IMR-90 (cell line): ENCODE data around the gene MEPE. TPM values are rescaled to one million over a fixed set of nuclear protein-coding genes. Genes with fewer than 3 reads are reported as not detected.

Experiments
- ATAC-seq: fragments of 200-7000 bp; cut with Tn5 transposase; 2 replicates; pipeline ENCODE4 v1.9.1; 2020; ENCODE audit warnings: low read depth, mild to moderate bottlenecking, moderate library complexity
- BruUV-seq: library from RNA; stranded (reverse); fragments of 400-500 nt; replicated peaks from 2 replicates; lab custom pipeline; 2021; lab: Mats Ljungman, UMichigan
- CTCF ChIA-PET: fragments of 300-600 bp; formaldehyde crosslinking; extraction: SDS; loops from one replicate; lab custom pipeline; 2021; ENCODE audit warnings: antibody characterized with exemption; lab: Yijun Ruan, JAX
- POLR2A ChIA-PET: fragments of 300-600 bp; sonication (Branson Sonifier 250); formaldehyde crosslinking; loops from one replicate; lab custom pipeline; 2022; ENCODE audit warnings: antibody characterized with exemption; ENCODE audit not compliant: unreplicated experiment; lab: Charles Lee
- DNase-seq: peaks from one replicate; pipeline ENCODE4 v3.0.0; 2013
- H2AFZ ChIP-seq: replicated peaks from 2 replicates; pipeline ENCODE3; 2013; ENCODE audit warnings: low read length, mild to moderate bottlenecking; ENCODE audit not compliant: poor library complexity
- H2AK5ac ChIP-seq: 2 replicates; pipeline ENCODE4 v1.6.1; 2013; ENCODE audit warnings: low read depth, low read length, inconsistent platforms
- H2AK9ac ChIP-seq: replicated peaks from 2 replicates; pipeline ENCODE3; 2013; ENCODE audit warnings: mild to moderate bottlenecking, low read depth, low read length, moderate library complexity; ENCODE audit not compliant: poor library complexity
- H2BK120ac ChIP-seq: 2 replicates; pipeline ENCODE4 v1.6.1; 2013; ENCODE audit warnings: low read depth, low read length, inconsistent platforms
- H2BK15ac ChIP-seq: 3 replicates; pipeline ENCODE4 v1.6.1; 2013; ENCODE audit warnings: low read depth, low read length, inconsistent platforms
- H2BK20ac ChIP-seq: 2 replicates; pipeline ENCODE4 v1.6.1; 2013; ENCODE audit warnings: low read depth, mild to moderate bottlenecking, inconsistent platforms, low read length, moderate library complexity
- H2BK5ac ChIP-seq: 2 replicates; pipeline ENCODE4 v1.6.1; 2013; ENCODE audit warnings: mild to moderate bottlenecking, low read depth, low read length, inconsistent platforms; ENCODE audit not compliant: poor library complexity, severe bottlenecking
- H3K14ac ChIP-seq: replicated peaks from 2 replicates; pipeline ENCODE4 v1.6.1; 2013; ENCODE audit warnings: low read depth, low read length, inconsistent platforms
- H3K18ac ChIP-seq: 2 replicates; pipeline ENCODE4 v1.6.1; 2013; ENCODE audit warnings: low read depth, low read length, control low read depth
- H3K23ac ChIP-seq: 2 replicates; pipeline ENCODE4 v1.6.1; 2013; ENCODE audit warnings: low read depth, low read length, inconsistent platforms
- H3K27ac ChIP-seq: 2 replicates; pipeline ENCODE4 v1.5.1; 2013; ENCODE audit warnings: mild to moderate bottlenecking, control low read depth, low read length; ENCODE audit not compliant: insufficient read depth
- H3K27me3 ChIP-seq: 2 replicates; pipeline ENCODE4 v1.6.1; 2013; ENCODE audit warnings: low read length; ENCODE audit not compliant: control insufficient read depth, insufficient read depth
- H3K36me3 ChIP-seq: 2 replicates; pipeline ENCODE4 v1.6.1; 2013; ENCODE audit warnings: low read length, mixed read lengths; ENCODE audit not compliant: control insufficient read depth, insufficient read depth
- H3K4ac ChIP-seq: 2 replicates; pipeline ENCODE4 v1.6.1; 2013; ENCODE audit warnings: low read depth, low read length, inconsistent platforms
- H3K4me1 ChIP-seq: 2 replicates; pipeline ENCODE4 v1.6.1; 2013; ENCODE audit warnings: low read length, mixed read lengths; ENCODE audit not compliant: control insufficient read depth, insufficient read depth
- H3K4me2 ChIP-seq: 2 replicates; pipeline ENCODE4 v1.6.1; 2013; ENCODE audit warnings: low read depth, mild to moderate bottlenecking, control low read depth, low read length, moderate library complexity
- H3K4me3 ChIP-seq: 2 replicates; pipeline ENCODE4 v1.5.1; 2013; ENCODE audit warnings: low read depth, mild to moderate bottlenecking, control low read depth, low read length, moderate library complexity; ENCODE audit not compliant: insufficient read depth
- H3K56ac ChIP-seq: 2 replicates; pipeline ENCODE4 v1.6.1; 2013; ENCODE audit warnings: low read length, inconsistent platforms; ENCODE audit not compliant: insufficient read depth; ENCODE audit errors: extremely low read depth
- H3K79me1 ChIP-seq, 2 experiments: 2 replicates each; pipeline ENCODE4 v1.6.1; 2013; ENCODE audit warnings: low read length in 2 of 2, inconsistent platforms in 1 of 2, low read depth in 1 of 2
- H3K9ac ChIP-seq: 2 replicates; pipeline ENCODE4 v1.6.1; 2013; ENCODE audit warnings: low read depth, low read length, control low read depth
- H3K9me1 ChIP-seq: 2 replicates; pipeline ENCODE4 v1.6.1; 2013; ENCODE audit warnings: low read length, inconsistent platforms; ENCODE audit not compliant: insufficient read depth
- H3K9me3 ChIP-seq: 2 replicates; pipeline ENCODE4 v1.6.1; 2013; ENCODE audit warnings: low read length; ENCODE audit not compliant: control insufficient read depth, insufficient read depth
- H4K20me1 ChIP-seq: 2 replicates; pipeline ENCODE4 v1.6.1; 2013; ENCODE audit warnings: low read length, inconsistent platforms; ENCODE audit not compliant: insufficient read depth
- H4K5ac ChIP-seq: 2 replicates; pipeline ENCODE4 v1.6.1; 2013; ENCODE audit warnings: mild to moderate bottlenecking, low read depth, low read length, control low read depth
- H4K8ac ChIP-seq, 2 experiments: 2 replicates each; pipeline ENCODE4 v1.6.1; 2013; ENCODE audit warnings: low read depth in 2 of 2, low read length in 2 of 2, control low read depth in 1 of 2, inconsistent platforms in 1 of 2
- H4K91ac ChIP-seq: 2 replicates; pipeline ENCODE4 v1.6.1; 2013; ENCODE audit warnings: low read depth, low read length, inconsistent platforms; ENCODE audit not compliant: insufficient read depth
- MXI1 ChIP-seq: IDR thresholded peaks from 2 replicates; pipeline ENCODE4 v1.6.1; 2012; ENCODE audit warnings: low read depth, mild to moderate bottlenecking, low read length, moderate library complexity, borderline replicate concordance
- POLR2A ChIP-seq: IDR thresholded peaks from 2 replicates; pipeline ENCODE4 v1.6.1; 2012; ENCODE audit warnings: mild to moderate bottlenecking, low read depth, low read length
- RAD21 ChIP-seq: IDR thresholded peaks from 2 replicates; pipeline ENCODE4 v1.6.1; 2012; ENCODE audit warnings: low read length, improper control_type of control experiment
- SMC3 ChIP-seq: fragments of 150-350 bp; IDR thresholded peaks from 2 replicates; pipeline ENCODE4 v1.6.1; 2016; ENCODE audit warnings: low read depth, mild to moderate bottlenecking, antibody characterized with exemption, low read length, moderate library complexity
- WGBS, 2 experiments: methylation state at CpG; one replicate each; pipeline versions ENCODE4 v1.1.5 to v1.1.7; 2013; ENCODE audit warnings: missing lambda C conversion rate in 2 of 2; ENCODE audit not compliant: insufficient read length in 1 of 2; ENCODE audit errors: extremely low coverage in 2 of 2; 5-methylcytosine and 5-hydroxymethylcytosine counted together
- dilution Hi-C: fragments of 300-500 bp; cut with HindIII; formaldehyde crosslinking; loops from one replicate; pipeline ENCODE4 v1.14.3; 2018; ENCODE audit warnings: low sequenced_read_pairs; ENCODE audit not compliant: unreplicated experiment
- in situ Hi-C: fragments of 300-500 bp; cut with MboI; formaldehyde crosslinking; loops from 3 replicates; pipeline ENCODE4 v1.14.3; 2019; ENCODE audit warnings: low sequenced_read_pairs, inconsistent platforms, mixed read lengths
- intact Hi-C: fragments of 100-400 bp; cut with micrococcal nuclease; formaldehyde crosslinking; loops from 2 replicates; pipeline ENCODE4 v1.10.0; 2022
- polyA plus RNA-seq, 3 experiments: library from polyadenylated mRNA; depleted of rRNA; stranded (reverse); fragments of >200 nt; gene quantifications; 2 replicates each; pipeline ENCODE4 v1.2.3, GENCODE V29; 2012; ENCODE audit warnings: low replicate concordance in 1 of 3
- total RNA-seq: library from RNA; depleted of rRNA; stranded (reverse); fragments of >200 nt; gene quantifications from 2 replicates; pipeline ENCODE4 v1.2.3, GENCODE V29; 2012

The MEPE gene
- total and polyA plus RNA-seq, 2 of the 4 experiments (the other 2 are of a cell fraction): not detected

DNA sequence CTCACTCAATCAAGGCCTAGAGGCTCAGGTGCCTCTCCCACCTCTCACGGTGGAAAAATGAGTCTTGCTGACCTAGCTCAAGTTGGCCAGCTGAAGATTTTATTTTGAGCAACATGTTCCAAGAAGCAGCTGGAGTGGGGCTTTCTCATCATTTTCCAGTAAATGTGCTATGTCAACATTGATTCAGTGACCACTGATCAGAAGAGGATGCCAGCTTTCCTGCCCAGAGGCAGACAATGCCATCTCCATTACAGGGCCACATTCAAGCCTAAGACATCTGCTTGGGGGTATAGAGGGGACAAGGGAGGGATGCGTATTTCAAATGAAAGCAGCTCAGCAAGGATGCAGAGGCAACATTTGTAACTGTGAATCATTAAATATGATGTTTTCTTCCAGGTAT lies 3.0 kb downstream of the MEPE start:
- no TSS peak for BruUV-seq
- no peaks in the 10 kb centered on the region for H4K20me1 ChIP-seq
- H3K18ac ChIP-seq: no peak overlapping the region
- H3K9me3 ChIP-seq: no peaks in the 10 kb centered on the region
- H3K4ac ChIP-seq: no peak overlapping the region
- no peak overlapping the region for H2BK5ac ChIP-seq
- POLR2A ChIA-PET: no interaction called here
- in situ Hi-C loops (loop anchor here (5.0 kb wide), 1 partner anchor 153 kb away; no protein-coding TSS in a partner anchor), dilution Hi-C loops (no loop called here), intact Hi-C loops (loop anchor here (5.0 kb wide), 1 partner anchor 293 kb away; no protein-coding TSS in a partner anchor)
- H3K9me1 ChIP-seq: no peaks in the 10 kb centered on the region
- no peaks in the 10 kb centered on the region for H3K36me3 ChIP-seq
- no CpG with 5 or more reads among the region's 2 CpGs for WGBS, 2 experiments
- no peak overlapping the region for H4K91ac ChIP-seq
- no peak overlapping the region for H2AK5ac ChIP-seq
- H3K79me1 ChIP-seq: no peaks in the 10 kb centered on the region
- no peak overlapping the region for H2BK20ac ChIP-seq
- H3K23ac ChIP-seq: no peak overlapping the region
- H2BK15ac ChIP-seq: no peak overlapping the region
- TF ChIP-seq RAD21 (no peak), MXI1 (no peak), POLR2A (no peak), SMC3 (no peak)
- no peak overlapping the region for H2BK120ac ChIP-seq
- H3K4me2 ChIP-seq: no peak overlapping the region
- no peak overlapping the region for H3K27ac ChIP-seq
- peaks cover 5% of the 10 kb centered on the region for H3K27me3 ChIP-seq
- ATAC-seq (no peak), DNase-seq (no peak)
- no peak overlapping the region for H4K5ac ChIP-seq
- H2AK9ac ChIP-seq: no peak overlapping the region
- no peak overlapping the region for H3K9ac ChIP-seq
- no peak overlapping the region for H4K8ac ChIP-seq
- H3K4me3 ChIP-seq: no peak overlapping the region
- no peak overlapping the region for H3K14ac ChIP-seq
- H3K4me1 ChIP-seq: no peaks in the 10 kb centered on the region
- no peak overlapping the region for H3K56ac ChIP-seq
- H2AFZ ChIP-seq: peak overlapping the region; percentile 5
- CTCF ChIA-PET: interaction anchor here (1.2 to 1.3 kb wide), 2 partner anchors 17 to 157 kb away, joined by 3 to 5 read pairs; no protein-coding TSS in a partner anchor
